HG02884 (cell line): ENCODE measurements around the gene CASP5.
A peak's percentile ranks its signal among the peaks of the same experiment; 100 is the strongest.
"Not testable (repeated sequence)": the region's sequence is repeated elsewhere in the genome, so short reads cannot be mapped to it uniquely, and the experiment has no call there.

ENCODE experiments used
- ATAC-seq: cut with Tn5 transposase; IDR thresholded peaks from one replicate; pipeline ENCODE4 v1.9.1; 2021; ENCODE audit warnings: mild to moderate bottlenecking, moderate library complexity; ENCODE audit not compliant: unreplicated experiment

CASP5 gene

DNA sequence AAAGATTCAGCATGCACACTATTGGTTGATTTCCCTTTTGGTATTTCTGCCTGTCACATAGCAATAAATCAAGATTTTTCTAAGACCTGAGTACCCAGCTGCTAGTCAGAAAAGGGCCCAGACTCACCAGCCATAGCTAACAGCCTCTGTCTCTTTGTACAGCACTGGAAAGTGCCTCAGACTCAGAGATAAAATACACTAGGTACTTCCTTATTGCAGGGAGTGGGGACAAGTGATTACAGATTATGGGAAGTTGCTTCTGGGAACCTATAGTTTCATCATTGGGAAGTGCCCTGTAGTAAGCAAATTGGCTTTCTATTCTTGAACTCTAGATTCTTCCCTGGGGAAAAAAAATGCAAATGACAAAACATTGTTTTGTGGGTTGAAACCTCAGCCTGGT lies at the start of gene CASP5:
Gene CASP5 (minus strand): TSS at position 166 of the 400 bp plus-strand sequence. CDS start 32 bp downstream, at position 134.
- no peak for ATAC-seq

DNA sequence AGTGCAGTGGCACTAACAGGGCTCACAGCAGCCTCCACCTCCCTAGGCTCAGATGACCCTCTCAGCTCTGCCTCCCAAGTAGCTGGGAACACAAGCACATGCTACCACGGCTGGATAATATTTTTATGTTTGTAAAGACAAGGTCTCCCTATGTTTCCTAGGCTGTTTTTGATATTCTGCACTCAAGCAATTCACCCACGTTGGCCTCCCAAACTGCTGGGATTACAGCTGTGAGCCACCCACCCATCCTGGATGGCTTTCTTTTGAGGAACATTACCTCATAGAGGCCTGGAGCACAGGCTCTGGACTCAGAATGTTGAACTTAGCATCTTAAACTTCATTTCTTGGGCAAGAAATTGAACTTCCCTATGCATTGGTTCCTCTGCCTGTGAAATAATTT lies 49.1 kb upstream of the CASP5 start:
- not testable (repeated sequence) for ATAC-seq

DNA sequence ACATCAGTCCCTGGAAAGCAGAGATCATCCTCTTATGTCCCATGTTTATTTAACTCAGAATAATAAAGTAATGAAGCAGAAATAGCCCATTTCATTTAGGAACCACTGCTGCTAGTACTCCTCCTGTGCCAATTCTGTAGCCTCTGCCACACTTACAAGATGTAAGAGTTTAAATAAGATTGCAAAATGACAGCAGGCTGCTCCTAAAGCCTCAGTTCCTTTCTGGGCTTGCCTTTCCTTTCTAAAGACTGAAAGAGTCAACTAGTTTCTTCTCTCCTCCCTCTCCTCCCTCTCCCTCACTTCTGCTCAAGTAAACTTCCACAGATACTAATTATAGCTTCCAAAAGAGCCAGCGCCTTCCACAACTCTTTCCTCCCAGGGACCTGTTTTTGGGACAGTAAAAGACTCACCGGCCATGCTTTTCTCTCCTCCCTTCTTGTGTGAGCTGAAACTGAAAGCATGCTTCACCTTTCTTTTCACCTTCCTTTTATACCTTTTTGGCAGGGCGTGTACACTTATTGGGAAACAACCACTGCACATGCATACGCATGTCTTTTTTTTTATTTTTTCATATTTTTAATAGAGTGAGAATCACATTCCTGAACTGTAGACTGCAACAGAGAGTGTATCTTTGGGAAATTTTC lies 48.2 kb upstream of the CASP5 start:
- ATAC-seq, result no peak

GRCh38 chr11:105070306-105070705 lies 47.3 kb upstream of the CASP5 start:
- no peak for ATAC-seq

- not testable (repeated sequence) for ATAC-seq
Measured at GRCh38 chr11:105069749-105070148, 46.8 kb upstream of the CASP5 start.

DNA sequence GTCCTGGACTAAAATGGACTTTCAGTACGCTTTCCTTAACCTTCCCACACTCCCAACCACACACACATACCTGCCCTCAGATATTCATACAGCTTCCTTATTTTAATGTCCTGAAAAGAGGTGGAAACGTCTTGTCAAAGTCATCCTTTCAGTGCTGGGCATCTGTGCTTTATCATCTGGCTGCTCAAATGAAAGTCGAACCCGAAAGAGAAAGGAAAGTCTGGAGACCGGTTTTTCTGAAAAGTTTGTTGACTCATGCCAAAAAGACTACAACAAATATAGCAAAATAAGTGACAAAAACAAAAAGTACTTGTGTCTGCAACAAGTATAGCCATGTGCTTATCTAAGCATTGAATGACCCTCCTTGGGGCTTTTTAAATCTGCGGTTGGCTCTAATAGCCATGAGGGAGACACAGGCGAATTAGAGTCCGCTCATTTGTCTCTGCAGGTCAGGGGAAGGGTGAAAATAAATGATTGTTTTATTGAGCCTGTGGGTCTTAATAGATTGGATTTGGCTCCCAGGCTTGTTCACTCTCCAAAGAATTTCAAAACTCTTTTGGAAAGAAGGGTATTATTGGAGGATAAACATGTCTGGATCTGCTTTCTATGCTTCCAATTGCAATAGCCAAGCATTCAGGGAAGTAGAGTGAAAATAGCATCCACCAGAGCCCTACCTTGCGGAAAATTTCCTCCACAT lies 40.4 kb upstream of the CASP5 start:
- not testable (repeated sequence) for ATAC-seq

GRCh38 chr11:105057432-105057831 lies 34.5 kb upstream of the CASP5 start:
- ATAC-seq, result no peak

GRCh38 chr11:105056446-105056845 lies 33.5 kb upstream of the CASP5 start:
- no peak for ATAC-seq

GRCh38 chr11:105054723-105055493 lies 31.9 kb upstream of the CASP5 start:
- no peak for ATAC-seq

GRCh38 chr11:105052487-105052886 lies 29.5 kb upstream of the CASP5 start:
- no peak for ATAC-seq

DNA sequence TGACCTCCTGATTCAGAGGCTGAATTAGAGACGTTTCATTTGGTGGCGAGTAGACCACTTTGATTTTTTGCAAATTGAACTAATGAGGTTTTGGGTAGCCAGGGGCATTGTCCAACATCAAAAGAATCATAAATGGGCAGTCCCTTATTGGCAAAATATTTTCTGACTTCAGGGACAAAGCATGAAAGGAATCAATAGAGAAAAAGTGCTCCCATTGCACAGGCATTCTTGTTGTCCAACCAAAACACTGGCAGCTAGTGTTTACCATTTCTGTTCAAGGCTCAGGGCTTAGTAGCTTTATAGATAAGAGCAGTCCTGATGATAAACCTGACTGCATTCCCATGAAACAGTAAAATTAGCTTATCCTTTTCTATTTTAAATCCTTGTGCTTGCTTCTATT lies 28.6 kb upstream of the CASP5 start:
- no peak for ATAC-seq

- no peak for ATAC-seq
Measured at GRCh38 chr11:105049481-105049880, 26.5 kb upstream of the CASP5 start.

GRCh38 chr11:105046898-105047579 lies 24.1 kb upstream of the CASP5 start:
- ATAC-seq, result no peak

GRCh38 chr11:105045676-105046296 lies 22.8 kb upstream of the CASP5 start:
- no peak for ATAC-seq

GRCh38 chr11:105044557-105045524 lies 21.9 kb upstream of the CASP5 start, which contains the start of gene CARD16:
Gene CARD16, minus strand, starts transcription at chr11:105045335. Its CDS starts 38 bp downstream, at chr11:105045297.
- peak; percentile 99 for ATAC-seq

DNA sequence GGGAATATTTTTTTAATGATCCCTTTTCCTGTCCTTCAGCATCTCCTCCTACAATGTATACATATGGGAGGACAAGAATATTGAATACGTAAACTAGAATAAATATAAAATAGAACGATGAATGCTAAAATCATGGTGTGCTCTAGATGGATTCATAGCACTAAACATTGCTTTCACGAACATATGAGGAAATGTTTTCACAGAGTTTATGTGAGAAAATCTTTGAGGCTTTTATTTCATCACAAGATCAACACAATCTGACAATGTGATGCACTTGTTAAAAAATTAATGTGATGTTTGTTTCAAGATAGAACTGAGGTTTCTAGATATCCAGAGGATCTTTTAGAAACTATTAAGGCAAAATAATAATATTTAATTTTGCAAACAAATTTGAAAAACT lies 19.2 kb upstream of the CASP5 start:
- no peak for ATAC-seq

DNA sequence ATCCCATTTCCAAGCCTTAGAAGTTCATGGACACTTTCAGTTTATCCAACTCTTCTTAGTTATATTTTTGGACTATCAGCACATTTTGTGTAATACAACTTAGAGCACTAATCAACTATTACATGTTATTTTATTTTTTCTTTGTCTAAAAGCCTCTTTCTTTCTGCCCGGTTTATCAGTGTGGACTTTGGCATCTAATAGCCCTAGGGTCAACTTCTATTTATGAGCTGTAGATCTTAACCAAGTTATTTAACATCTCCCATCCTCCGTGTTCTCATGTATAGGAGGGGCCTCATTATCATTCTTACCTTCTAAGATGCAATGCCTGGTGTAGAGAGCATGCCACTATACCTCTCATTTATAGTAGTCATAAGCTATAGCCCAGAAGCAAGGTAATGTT lies 17.7 kb upstream of the CASP5 start:
- ATAC-seq, result no peak

DNA sequence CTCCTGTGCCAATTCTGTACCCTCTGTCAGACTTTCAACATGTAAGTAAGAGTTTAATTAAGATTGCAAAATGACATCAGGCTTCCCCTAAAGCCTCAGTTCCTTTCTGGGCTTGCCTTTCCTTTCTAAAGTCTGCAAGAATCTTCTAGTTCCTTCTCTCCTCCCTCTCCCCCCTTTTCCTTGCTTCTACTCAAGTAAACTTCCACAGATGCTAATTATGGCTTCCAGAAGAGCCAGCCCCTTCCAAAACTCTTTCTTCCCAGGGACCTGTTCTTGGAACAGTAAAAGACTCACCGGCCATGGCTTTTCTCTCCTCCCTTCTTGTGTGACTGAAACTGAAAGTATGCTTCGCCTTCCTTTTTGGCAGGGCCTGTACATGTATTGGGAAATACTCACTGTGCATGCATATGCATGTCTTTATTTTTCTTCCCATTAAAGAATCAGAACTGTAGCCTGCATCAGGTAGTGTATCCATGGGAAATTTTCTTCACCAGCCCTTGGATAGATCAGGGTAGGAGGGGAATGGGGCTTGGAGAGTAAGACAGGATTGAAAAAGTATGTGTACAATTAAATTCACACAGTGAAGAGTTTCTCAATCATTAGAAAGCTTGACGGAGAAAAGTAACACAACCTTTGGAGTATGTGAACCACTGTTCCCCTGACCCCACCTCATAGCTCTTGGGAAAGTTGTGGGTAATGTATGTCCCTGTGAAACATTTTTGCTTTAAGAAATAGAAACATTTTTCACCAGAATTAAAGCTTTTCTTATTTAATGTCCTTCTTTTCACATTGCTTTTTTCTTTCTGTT lies 12.0 kb upstream of the CASP5 start, which contains the start of gene CASP1:
Gene CASP1 (minus strand): TSS at position 332 of the 808 bp plus-strand sequence. CDS start 31 bp downstream, at position 301.
- ATAC-seq, result peak; percentile 96
